GM23338 (cell line): ENCODE measurements around the gene ANO6. TPM values are rescaled to one million over a fixed set of nuclear protein-coding genes. Genes with fewer than 3 reads are reported as not detected.
A peak's percentile ranks its signal among the peaks of the same experiment; 100 is the strongest.

Experiments used
- ATAC-seq: fragments of 200-7000 bp; cut with Tn5 transposase; 3 replicates; pipeline ENCODE4 v1.9.1; 2020
- DNase-seq: peaks from one replicate; pipeline ENCODE4 v3.0.0-alpha.2; 2015; ENCODE audit warnings: low spot score
- H2AFZ ChIP-seq: fragments of 200-600 bp; sonication (generic); 2 replicates; pipeline ENCODE4 v1.8.0; 2016; ENCODE audit warnings: antibody characterized with exemption, mild to moderate bottlenecking, moderate library complexity
- H3F3A ChIP-seq: fragments of 200-600 bp; sonication (generic); replicated peaks from 2 replicates; pipeline ENCODE4 v1.8.0; 2017; ENCODE audit warnings: antibody characterized with exemption, mixed run types, low read depth
- H3K27ac ChIP-seq: fragments of 200-600 bp; sonication (generic); 2 replicates; pipeline ENCODE4 v1.6.1; 2016; ENCODE audit warnings: low read depth
- H3K27me3 ChIP-seq: fragments of 200-600 bp; sonication (generic); 2 replicates; pipeline ENCODE4 v1.8.0; 2016; ENCODE audit warnings: mild to moderate bottlenecking, mixed run types, moderate library complexity; ENCODE audit not compliant: insufficient read depth
- H3K36me3 ChIP-seq: fragments of 200-600 bp; sonication (generic); 2 replicates; pipeline ENCODE4 v1.8.0; 2016; ENCODE audit warnings: mild to moderate bottlenecking; ENCODE audit not compliant: insufficient read depth
- H3K4me1 ChIP-seq: fragments of 200-600 bp; sonication (generic); 2 replicates; pipeline ENCODE4 v1.8.0; 2016; ENCODE audit warnings: mild to moderate bottlenecking, moderate library complexity; ENCODE audit not compliant: insufficient read depth
- H3K4me2 ChIP-seq: fragments of 200-600 bp; sonication (generic); 2 replicates; pipeline ENCODE4 v1.7.1; 2017; ENCODE audit warnings: mixed run types
- H3K4me3 ChIP-seq: fragments of 200-600 bp; sonication (generic); 2 replicates; pipeline ENCODE4 v1.6.1; 2016; ENCODE audit warnings: mixed run types
- H3K79me2 ChIP-seq: fragments of 200-600 bp; sonication (generic); replicated peaks from 2 replicates; pipeline ENCODE4 v1.8.0; 2017; ENCODE audit warnings: mild to moderate bottlenecking; ENCODE audit not compliant: insufficient read depth
- H3K9me2 ChIP-seq: fragments of 200-600 bp; sonication (generic); 2 replicates; pipeline ENCODE4 v1.8.0; 2017; ENCODE audit not compliant: insufficient read depth
- H4K20me1 ChIP-seq: fragments of 200-600 bp; sonication (generic); replicated peaks from 2 replicates; pipeline ENCODE4 v1.8.0; 2017; ENCODE audit warnings: mild to moderate bottlenecking; ENCODE audit not compliant: insufficient read depth
- H3K27ac Mint-ChIP-seq: 2 replicates; pipeline ENCODE4 v1.8.0; 2020; ENCODE audit warnings: inconsistent platforms, mild to moderate bottlenecking, moderate library complexity, mixed read lengths
- H3K27me3 Mint-ChIP-seq: 3 replicates; pipeline ENCODE4 v1.8.0; 2022; ENCODE audit warnings: low read depth, mild to moderate bottlenecking, moderate library complexity, mixed read lengths, inconsistent platforms; ENCODE audit not compliant: insufficient read depth, poor library complexity
- H3K36me3 Mint-ChIP-seq: 3 replicates; pipeline ENCODE4 v1.8.0; 2021; ENCODE audit warnings: low read depth, mild to moderate bottlenecking, inconsistent platforms, moderate library complexity, mixed read lengths
- H3K4me1 Mint-ChIP-seq: 3 replicates; pipeline ENCODE4 v1.8.0; 2020; ENCODE audit warnings: mild to moderate bottlenecking, inconsistent platforms, mixed read lengths
- H3K4me3 Mint-ChIP-seq: 3 replicates; pipeline ENCODE4 v1.8.0; 2021; ENCODE audit warnings: moderate library complexity, mild to moderate bottlenecking, inconsistent platforms, mixed read lengths
- H3K9me3 Mint-ChIP-seq: 3 replicates; pipeline ENCODE4 v1.8.0; 2020; ENCODE audit warnings: moderate library complexity, mild to moderate bottlenecking, inconsistent platforms, mixed read lengths
- CREB1 ChIP-seq: fragments of 250-450 bp; sonication (Bioruptor Pico); IDR thresholded peaks from 2 replicates; pipeline ENCODE4 v1.5.0; 2020; ENCODE audit warnings: low read depth, mild to moderate bottlenecking, moderate library complexity
- EZH2 ChIP-seq: fragments of 200-600 bp; sonication (generic); IDR thresholded peaks from one replicate; pipeline ENCODE4 v1.8.0; 2017; ENCODE audit warnings: antibody characterized with exemption, mild to moderate bottlenecking, low read depth; ENCODE audit not compliant: unreplicated experiment
- EZH2phosphoT487 ChIP-seq: fragments of 200-600 bp; sonication (generic); IDR thresholded peaks from one replicate; pipeline ENCODE4 v1.8.1; 2018; ENCODE audit warnings: antibody characterized with exemption; ENCODE audit not compliant: unreplicated experiment
- NANOG ChIP-seq: IDR thresholded peaks from 2 replicates; pipeline ENCODE4 v1.6.1; 2016; ENCODE audit warnings: antibody characterized with exemption, borderline replicate concordance
- POLR2AphosphoS5 ChIP-seq: IDR thresholded peaks from 2 replicates; pipeline ENCODE4 v1.6.1; 2016; ENCODE audit warnings: antibody characterized with exemption, low read depth
- REST ChIP-seq: IDR thresholded peaks from one replicate; pipeline ENCODE4 v1.6.1; 2018; ENCODE audit warnings: antibody characterized with exemption; ENCODE audit not compliant: unreplicated experiment
- STAT1 ChIP-seq: IDR thresholded peaks from one replicate; pipeline ENCODE4 v1.6.1; 2016; ENCODE audit warnings: antibody characterized with exemption; ENCODE audit not compliant: unreplicated experiment
- ZNF114 ChIP-seq: fragments of 250-450 bp; sonication (Bioruptor Pico); IDR thresholded peaks from 2 replicates; pipeline ENCODE4 v1.5.0; 2020; ENCODE audit warnings: mild to moderate bottlenecking, moderate library complexity
- ZNF331 ChIP-seq: fragments of 250-450 bp; sonication (Bioruptor Pico); IDR thresholded peaks from 2 replicates; pipeline ENCODE4 v1.5.0; 2020; ENCODE audit warnings: low read depth, mild to moderate bottlenecking, moderate library complexity
- ZNF462 ChIP-seq: fragments of 250-450 bp; sonication (Bioruptor Pico); IDR thresholded peaks from 2 replicates; pipeline ENCODE4 v1.5.0; 2020; ENCODE audit warnings: mild to moderate bottlenecking, moderate library complexity
- polyA plus RNA-seq: library from polyadenylated mRNA; unstranded; fragments of >200 nt; fragmentation: Nextera tagmentation; extraction: Ambion mirVana; gene quantifications from 2 replicates; pipeline ENCODE4 v1.2.1, GENCODE V29; 2016
- total RNA-seq: library from RNA; depleted of rRNA; stranded (reverse); fragments of >200 nt; shearing (Covaris generic); gene quantifications from 2 replicates; pipeline ENCODE4 v1.2.3, GENCODE V29; 2014
- TF ChIP-seq, protein P1 (sequence below), 2 experiments: fragments of 200-600 bp in 1 of 2; sonication (generic) in 1 of 2; conservative IDR thresholded peaks; 2 replicates each; pipeline versions ENCODE4 v1.5.1 to v1.6.1; 2016 to 2017; ENCODE audit warnings: antibody characterized with exemption in 2 of 2, low read depth in 2 of 2, mild to moderate bottlenecking in 2 of 2, moderate library complexity in 1 of 2

The ANO6 gene
- total and polyA plus RNA-seq, 2 experiments from 2014 or later: 21.1 to 48.9 TPM

DNA sequence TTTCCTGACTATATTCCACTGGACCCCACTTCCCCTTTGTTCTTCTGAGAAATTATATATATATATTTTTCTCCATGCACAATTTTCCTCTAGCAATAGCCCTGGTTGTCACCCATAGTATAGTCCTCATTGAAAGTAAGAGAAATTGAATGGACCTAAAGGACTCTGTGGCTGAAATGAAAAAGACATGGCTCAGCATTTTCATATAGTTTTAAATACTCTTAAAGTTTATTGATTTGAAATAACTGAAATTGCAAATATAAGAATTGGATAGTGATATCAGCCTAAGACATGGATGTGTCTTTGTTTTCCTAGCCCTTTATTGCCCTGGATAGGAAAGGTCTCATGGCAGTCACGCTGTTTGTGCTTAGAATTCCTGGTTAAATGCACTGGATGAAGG lies 113.8 kb downstream of the ANO6 start:
- H4K20me1 ChIP-seq: no peaks in the 10 kb centered on the region
- peaks cover 6% of the 10 kb centered on the region; the same call in 1 of the 2 replicates for H3K79me2 ChIP-seq
- no peaks in the 10 kb centered on the region; the same call in 2 of the 3 replicates for H3K36me3 Mint-ChIP-seq
- ATAC-seq (no peak), DNase-seq (no peak)
- no peak overlapping the region for H3K4me3 Mint-ChIP-seq
- no peak overlapping the region for H3K4me3 ChIP-seq
- no peak overlapping the region for H3K4me2 ChIP-seq
- H3K36me3 ChIP-seq: no peaks in the 10 kb centered on the region; the same call in 1 of the 2 replicates
- no peaks in the 10 kb centered on the region; the same call in 1 of the 2 replicates for H3K4me1 ChIP-seq
- TF ChIP-seq REST: no peak
- no peaks in the 10 kb centered on the region for H3K9me3 Mint-ChIP-seq
- H3K4me1 Mint-ChIP-seq: peaks cover 25% of the 10 kb centered on the region
- H2AFZ ChIP-seq: no peak overlapping the region
- H3K27me3 ChIP-seq: no peaks in the 10 kb centered on the region
- H3K9me2 ChIP-seq: no peaks in the 10 kb centered on the region
- no peaks in the 10 kb centered on the region for H3F3A ChIP-seq
- H3K27ac Mint-ChIP-seq: peak overlapping the region; percentile 89
- H3K27ac ChIP-seq: no peak overlapping the region
- H3K27me3 Mint-ChIP-seq: no peaks in the 10 kb centered on the region

DNA sequence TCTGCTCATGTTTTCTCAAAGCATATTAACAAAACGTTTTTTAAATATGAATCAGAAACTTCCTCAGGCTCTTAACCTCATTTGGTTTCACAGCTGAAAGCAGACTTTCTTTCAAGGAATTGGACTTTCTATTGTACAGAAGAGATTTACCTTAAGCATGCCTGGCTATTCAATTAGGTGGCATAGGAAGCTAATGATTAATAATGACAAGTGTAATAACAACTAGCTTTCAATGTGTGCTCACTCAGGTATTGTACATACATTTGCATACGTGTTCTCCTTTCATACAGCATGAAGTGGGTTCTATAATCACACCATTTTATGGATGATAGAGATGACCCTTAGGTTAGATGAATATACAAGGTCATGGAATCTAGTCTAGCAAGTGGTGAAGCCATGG lies 115.7 kb downstream of the ANO6 start:
- no peaks in the 10 kb centered on the region for H3K9me3 Mint-ChIP-seq
- H3K36me3 Mint-ChIP-seq: no peaks in the 10 kb centered on the region; the same call in 2 of the 3 replicates
- Histone ChIP-seq H3K27me3 (no peaks in the 10 kb centered on the region), H3K36me3 (no peaks in the 10 kb centered on the region; the same call in 1 of the 2 replicates), H3K4me3 (no peak overlapping the region), H3K4me1 (no peaks in the 10 kb centered on the region; the same call in 1 of the 2 replicates), H2AFZ (no peak overlapping the region), H3K9me2 (no peaks in the 10 kb centered on the region), H3K4me2 (no peak overlapping the region), H3F3A (no peaks in the 10 kb centered on the region), H3K27ac (no peak overlapping the region), H4K20me1 (no peaks in the 10 kb centered on the region), H3K79me2 (peaks cover 6% of the 10 kb centered on the region; the same call in 1 of the 2 replicates)
- H3K27ac Mint-ChIP-seq: no peak overlapping the region
- ATAC-seq (no peak), DNase-seq (no peak)
- H3K4me1 Mint-ChIP-seq: peaks cover 24% of the 10 kb centered on the region
- no peak overlapping the region for H3K4me3 Mint-ChIP-seq
- no peaks in the 10 kb centered on the region for H3K27me3 Mint-ChIP-seq
- TF ChIP-seq ZNF462 (CRISPR knock-in tag): no peak
- TF ChIP-seq CREB1 (CRISPR knock-in tag): no peak
- no peak for TF ChIP-seq POLR2AphosphoS5
- TF ChIP-seq EZH2: no peak
- TF ChIP-seq STAT1: no peak
- TF ChIP-seq ZNF114: no peak
- TF ChIP-seq, protein P1, sequence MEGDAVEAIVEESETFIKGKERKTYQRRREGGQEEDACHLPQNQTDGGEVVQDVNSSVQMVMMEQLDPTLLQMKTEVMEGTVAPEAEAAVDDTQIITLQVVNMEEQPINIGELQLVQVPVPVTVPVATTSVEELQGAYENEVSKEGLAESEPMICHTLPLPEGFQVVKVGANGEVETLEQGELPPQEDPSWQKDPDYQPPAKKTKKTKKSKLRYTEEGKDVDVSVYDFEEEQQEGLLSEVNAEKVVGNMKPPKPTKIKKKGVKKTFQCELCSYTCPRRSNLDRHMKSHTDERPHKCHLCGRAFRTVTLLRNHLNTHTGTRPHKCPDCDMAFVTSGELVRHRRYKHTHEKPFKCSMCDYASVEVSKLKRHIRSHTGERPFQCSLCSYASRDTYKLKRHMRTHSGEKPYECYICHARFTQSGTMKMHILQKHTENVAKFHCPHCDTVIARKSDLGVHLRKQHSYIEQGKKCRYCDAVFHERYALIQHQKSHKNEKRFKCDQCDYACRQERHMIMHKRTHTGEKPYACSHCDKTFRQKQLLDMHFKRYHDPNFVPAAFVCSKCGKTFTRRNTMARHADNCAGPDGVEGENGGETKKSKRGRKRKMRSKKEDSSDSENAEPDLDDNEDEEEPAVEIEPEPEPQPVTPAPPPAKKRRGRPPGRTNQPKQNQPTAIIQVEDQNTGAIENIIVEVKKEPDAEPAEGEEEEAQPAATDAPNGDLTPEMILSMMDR (conservative IDR thresholded peaks at IDR 0.05; ENCODE audit: low read depth in 2 of 2): no peak
- no peak for TF ChIP-seq ZNF331 (CRISPR knock-in tag)
- TF ChIP-seq EZH2phosphoT487: no peak
- no peak for TF ChIP-seq NANOG
